ENCODE results near the gene NUP50. TPM values are rescaled to one million over a fixed set of nuclear protein-coding genes. Genes with fewer than 3 reads are reported as not detected.

NUP50 gene
- total and polyA plus RNA-seq, 2 of the 13 experiments (the other 11 are each of a cell fraction or from before 2014, with no cell fraction given), result 14.2 to 52.4 TPM

GRCh38 chr22:45163099-45163450, 650 bp upstream of the NUP50 start:
- peak overlapping the region; percentile 68 to 95 (median 94) for H3K4me3 ChIP-seq (replicated peaks in 1 of 3; ENCODE audit: insufficient read depth in 1 of 3, low read depth in 2 of 3, low read length in 3 of 3)
- H3K79me2 ChIP-seq (ENCODE audit: insufficient read depth, low read length), result peaks cover 61% of the 10 kb centered on the region
- H2AFZ ChIP-seq (ENCODE audit: low read length), result no peak overlapping the region
- peaks cover 0 to 10% of the 10 kb centered on the region in 2 experiments; a peak in 3 of 5 replicates for H3K36me3 ChIP-seq (replicated peaks in 1 of 2; ENCODE audit: control insufficient read depth in 1 of 2, insufficient read depth in 2 of 2, low read length in 2 of 2)
- peak overlapping the region; percentile 93 for H3K4me2 ChIP-seq (ENCODE audit: low read depth, low read length)
- H3K9me3 ChIP-seq (ENCODE audit: low read length), result no peaks in the 10 kb centered on the region
- BruUV-seq (replicated peaks), result no TSS peak
- intact Hi-C loops (cut with micrococcal nuclease; ENCODE audit: unreplicated experiment) (no loop called here), in situ Hi-C loops (cut with HindIII; ENCODE audit: extremely low pct_ligation_motif_present, low pct_unique_long_range_greater_than_20kb) (loop anchor here (10.0 kb wide), 1 partner anchor 82 kb away; the partner anchor contains the start of gene KIAA0930)
- ATAC-seq (peak; percentile 19), DNase-seq (ENCODE audit: low spot score) (no peak), FAIRE-seq (no peak)
- 5% methylated on average over 9 of the region's 13 CpGs for WGBS (ENCODE audit: low lambda C conversion rate)
- ChIA-PET CTCF (ENCODE audit: low intra/inter-chr PET ratio, low total read pairs) (no interaction called here), POLR2A (interaction anchor here (0.7 to 1.3 kb wide), 9 partner anchors 12 to 147 kb away, joined by 3 to 16 read pairs (median 4); partner anchors contain the start of gene FAM118A)
- H3K27ac ChIP-seq (ENCODE audit: extremely low read length, insufficient read depth, low read length), result peak overlapping the region; percentile 83
- H3K9ac ChIP-seq (ENCODE audit: insufficient read depth, low read depth, low read length), result peak overlapping the region; percentile 93
- H4K20me1 ChIP-seq (ENCODE audit: insufficient read depth, low read length), result peaks cover 4% of the 10 kb centered on the region; the same call in 1 of the 2 replicates
- peaks cover 0 to 4% of the 10 kb centered on the region in 2 experiments; a peak in 2 of 5 replicates for H3K27me3 ChIP-seq (ENCODE audit: control insufficient read depth in 1 of 2, insufficient read depth in 2 of 2, low read length in 2 of 2)
- peaks cover 74% of the 10 kb centered on the region for H3K4me1 ChIP-seq (ENCODE audit: insufficient read depth, low read length)
- TF ChIP-seq ZNF234 (CRISPR knock-in tag; conservative IDR thresholded peaks at IDR 0.05), result 0 out of 2 replicates have a peak, but pooled peaks have one; percentile 34
- TF ChIP-seq SIN3A (IDR thresholded peaks at IDR 0.05; ENCODE audit: borderline replicate concordance, low read depth, low read length), result 0 out of 2 replicates have a peak, but pooled peaks have one; percentile 26
- no peak for TF ChIP-seq BORCS8-MEF2B (CRISPR knock-in tag; IDR thresholded peaks at IDR 0.05)
- no peak for TF ChIP-seq ZBTB38 (CRISPR knock-in tag; IDR thresholded peaks at IDR 0.05)
- no peak for TF ChIP-seq NONO (IDR thresholded peaks at IDR 0.05)
- TF ChIP-seq NONO (CRISPR knock-in tag; conservative IDR thresholded peaks at IDR 0.05), result no peak
- TF ChIP-seq HNRNPLL (IDR thresholded peaks at IDR 0.05; ENCODE audit: low read depth, low read length, poor library complexity, severe bottlenecking), result peak; percentile 76
- peak; percentile 58 for TF ChIP-seq TFAP4 (IDR thresholded peaks at IDR 0.05; ENCODE audit: borderline replicate concordance, low read depth)
- 0 out of 2 replicates have a peak, but pooled peaks have one; percentile 6 for TF ChIP-seq SP4 (CRISPR knock-in tag; IDR thresholded peaks at IDR 0.05)
- TF ChIP-seq GTF3A (CRISPR knock-in tag; conservative IDR thresholded peaks at IDR 0.05), result no peak
- no peak for TF ChIP-seq CBX1 (IDR thresholded peaks at IDR 0.05; ENCODE audit: low read depth)
- no peak for TF ChIP-seq IRF9 (CRISPR knock-in tag; IDR thresholded peaks at IDR 0.05; ENCODE audit: borderline replicate concordance)
- TF ChIP-seq U2AF1 (optimal IDR thresholded peaks at IDR 0.05; ENCODE audit: low read depth, low read length), result no peak
- TF ChIP-seq ZNF703 (CRISPR knock-in tag; IDR thresholded peaks at IDR 0.05; ENCODE audit: borderline replicate concordance), result 0 out of 2 replicates have a peak, but pooled peaks have one; percentile 12
